C4-2B (cell line): ENCODE data around the gene MMP17.

Source experiments
- H3K27ac ChIP-seq: fragments of 450-650 bp; 2 replicates; pipeline ENCODE4 v1.5.1; 2017
- ZFX ChIP-seq: fragments of 450-650 bp; IDR thresholded peaks from 2 replicates; pipeline ENCODE4 v1.6.1; 2017
- TF ChIP-seq, protein P1 (sequence below): fragments of 450-650 bp; conservative IDR thresholded peaks from 2 replicates; pipeline ENCODE4 v1.5.1; 2017; ENCODE audit warnings: mild to moderate bottlenecking

The MMP17 gene

DNA sequence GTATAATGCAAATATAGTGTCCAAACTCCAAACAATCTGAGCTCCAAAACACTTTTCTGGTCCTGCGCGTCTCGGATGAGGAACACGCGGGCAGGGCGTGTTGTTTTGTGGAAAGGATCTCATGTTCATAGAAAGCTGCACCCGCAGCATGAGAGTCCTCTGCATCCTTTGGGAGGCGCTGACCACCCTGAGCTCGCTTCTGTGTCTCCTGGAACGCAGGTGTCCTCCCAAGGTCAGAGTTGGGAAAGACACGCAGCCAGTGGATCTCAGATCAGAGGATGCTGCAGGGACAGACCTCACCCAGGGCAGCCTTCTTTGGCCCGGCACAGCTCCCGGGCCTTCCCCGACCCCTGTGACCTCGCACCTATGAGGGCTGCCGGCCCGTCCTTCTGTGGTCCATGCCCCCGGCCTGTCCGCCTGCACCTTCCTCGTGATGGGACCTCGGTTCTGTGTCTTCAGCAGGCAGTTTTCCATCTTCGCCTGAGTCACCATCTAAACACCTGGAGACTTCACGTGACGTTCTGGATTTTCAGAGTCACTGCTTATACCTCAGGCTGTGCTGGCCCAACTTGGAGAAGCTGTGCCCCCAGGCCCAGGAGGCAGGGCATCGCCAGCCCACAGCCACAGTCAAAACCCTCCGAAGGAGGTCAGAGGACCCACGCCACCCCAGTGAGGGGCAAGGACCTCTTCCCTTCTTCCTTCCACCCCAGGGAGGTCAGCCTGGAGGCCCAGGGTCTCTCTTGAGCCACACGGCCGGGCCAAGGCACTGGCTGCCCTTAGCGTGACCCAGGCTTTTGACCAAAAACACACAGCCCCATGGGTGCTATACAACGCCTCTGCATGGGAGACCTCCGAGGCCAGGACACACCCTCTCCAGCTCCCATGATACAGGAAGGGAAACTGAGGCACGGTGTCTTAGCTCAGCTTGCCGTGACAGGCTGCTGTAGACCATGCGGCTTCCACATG is 25.9 kb downstream of the MMP17 start:
- TF ChIP-seq, protein P1, sequence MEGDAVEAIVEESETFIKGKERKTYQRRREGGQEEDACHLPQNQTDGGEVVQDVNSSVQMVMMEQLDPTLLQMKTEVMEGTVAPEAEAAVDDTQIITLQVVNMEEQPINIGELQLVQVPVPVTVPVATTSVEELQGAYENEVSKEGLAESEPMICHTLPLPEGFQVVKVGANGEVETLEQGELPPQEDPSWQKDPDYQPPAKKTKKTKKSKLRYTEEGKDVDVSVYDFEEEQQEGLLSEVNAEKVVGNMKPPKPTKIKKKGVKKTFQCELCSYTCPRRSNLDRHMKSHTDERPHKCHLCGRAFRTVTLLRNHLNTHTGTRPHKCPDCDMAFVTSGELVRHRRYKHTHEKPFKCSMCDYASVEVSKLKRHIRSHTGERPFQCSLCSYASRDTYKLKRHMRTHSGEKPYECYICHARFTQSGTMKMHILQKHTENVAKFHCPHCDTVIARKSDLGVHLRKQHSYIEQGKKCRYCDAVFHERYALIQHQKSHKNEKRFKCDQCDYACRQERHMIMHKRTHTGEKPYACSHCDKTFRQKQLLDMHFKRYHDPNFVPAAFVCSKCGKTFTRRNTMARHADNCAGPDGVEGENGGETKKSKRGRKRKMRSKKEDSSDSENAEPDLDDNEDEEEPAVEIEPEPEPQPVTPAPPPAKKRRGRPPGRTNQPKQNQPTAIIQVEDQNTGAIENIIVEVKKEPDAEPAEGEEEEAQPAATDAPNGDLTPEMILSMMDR, result no peak
- no peak for TF ChIP-seq ZFX
- H3K27ac ChIP-seq, result no peak overlapping the region

DNA sequence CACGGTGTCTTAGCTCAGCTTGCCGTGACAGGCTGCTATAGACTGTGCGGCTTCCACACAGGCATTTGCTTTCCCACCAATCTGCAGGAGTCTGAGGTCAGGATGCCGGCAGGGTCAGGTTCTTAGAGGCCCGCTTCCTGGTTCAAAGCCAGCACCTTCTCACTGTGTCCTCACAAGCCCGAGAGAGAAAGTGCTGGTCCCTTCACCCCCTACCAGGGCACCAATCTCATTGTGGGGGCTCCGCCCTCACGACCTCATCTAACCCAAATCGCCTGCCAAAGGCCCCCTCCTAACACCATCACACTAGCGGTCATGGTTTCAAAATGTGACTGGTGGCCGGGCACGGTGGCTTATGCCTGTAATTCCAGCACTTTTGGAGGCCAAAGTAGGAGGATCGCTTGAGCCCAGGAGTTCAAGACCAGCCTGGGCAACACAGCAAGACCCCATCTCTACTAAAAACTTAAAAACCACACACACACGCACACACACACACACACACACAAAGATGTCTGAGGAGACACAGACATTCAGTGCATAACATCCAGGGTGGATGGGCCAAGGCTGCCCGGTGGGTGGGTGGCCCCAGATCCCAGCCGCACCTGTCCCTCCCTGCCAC is 26.8 kb downstream of the MMP17 start:
- TF ChIP-seq, protein P1, result no peak
- no peak for TF ChIP-seq ZFX
- no peak overlapping the region for H3K27ac ChIP-seq

DNA sequence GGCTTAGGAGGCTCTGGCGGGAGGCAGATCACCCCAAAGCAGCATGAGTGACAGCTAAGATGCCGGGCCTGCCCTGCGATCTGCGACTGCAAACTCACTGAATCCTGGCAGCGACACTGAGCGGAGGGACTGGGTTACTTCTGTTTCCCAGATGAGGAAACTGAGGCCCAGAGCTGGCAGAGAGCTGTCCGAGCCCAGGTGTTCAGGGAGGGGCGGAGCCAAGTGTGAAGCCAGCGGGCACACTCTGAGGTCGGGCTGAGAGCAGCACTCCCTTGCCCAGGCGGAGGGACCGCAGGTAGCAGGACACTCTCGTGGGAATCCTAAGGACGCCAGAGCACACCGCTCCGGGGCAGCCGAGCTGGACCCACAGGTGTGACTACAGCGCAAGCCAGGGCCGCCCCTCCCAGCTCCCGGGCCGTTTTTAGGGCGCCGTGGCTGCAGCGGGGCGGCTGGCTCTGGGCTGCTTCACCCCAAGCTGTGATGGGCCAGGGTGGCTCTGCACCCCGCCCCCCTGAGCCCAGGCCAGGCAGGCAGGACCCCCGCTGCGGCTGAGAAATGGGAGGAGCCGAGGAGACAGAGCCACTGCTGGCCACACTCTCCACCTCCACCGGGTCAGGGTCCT is 27.4 kb downstream of the MMP17 start:
- no peak overlapping the region for H3K27ac ChIP-seq
- TF ChIP-seq, protein P1, result no peak
- TF ChIP-seq ZFX, result no peak

DNA sequence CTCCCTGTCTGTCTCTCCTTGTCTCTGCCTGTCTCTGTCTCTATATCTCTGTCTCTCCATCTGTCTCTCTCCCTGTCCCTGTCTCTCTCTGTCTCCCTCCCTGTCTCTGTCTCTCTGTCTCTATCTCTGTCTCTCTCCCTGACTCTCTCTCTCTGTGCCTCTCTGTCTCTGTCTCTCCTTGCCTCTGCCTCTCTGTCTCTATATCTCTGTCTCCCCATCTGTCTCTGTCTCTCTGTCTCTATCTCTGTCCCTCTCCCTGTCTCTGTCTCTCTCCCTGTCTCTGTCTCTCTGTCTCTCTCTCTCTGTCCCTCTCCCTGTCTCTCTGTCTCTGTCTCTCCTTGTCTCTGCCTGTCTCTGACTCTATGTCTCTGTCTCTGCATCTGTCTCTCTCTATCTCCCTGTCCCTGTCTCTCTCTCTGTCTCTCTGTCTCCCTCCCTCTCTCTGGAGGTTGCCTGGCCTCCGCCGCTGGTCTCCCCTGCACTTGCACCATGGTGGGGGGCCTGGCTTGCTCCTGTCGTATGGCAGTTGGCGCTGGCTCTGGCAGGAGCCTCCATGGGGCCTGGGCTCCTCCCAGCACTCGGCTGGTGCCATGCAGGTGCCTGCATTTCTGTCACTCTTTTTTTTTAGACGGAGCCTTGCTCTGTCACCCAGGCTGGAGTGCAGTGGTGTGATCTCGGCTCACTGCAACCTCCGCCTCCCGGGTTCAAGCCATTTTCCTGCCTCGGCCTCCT is 28.3 kb downstream of the MMP17 start:
- no peak overlapping the region for H3K27ac ChIP-seq
- no peak for TF ChIP-seq ZFX
- TF ChIP-seq, protein P1, result no peak

DNA sequence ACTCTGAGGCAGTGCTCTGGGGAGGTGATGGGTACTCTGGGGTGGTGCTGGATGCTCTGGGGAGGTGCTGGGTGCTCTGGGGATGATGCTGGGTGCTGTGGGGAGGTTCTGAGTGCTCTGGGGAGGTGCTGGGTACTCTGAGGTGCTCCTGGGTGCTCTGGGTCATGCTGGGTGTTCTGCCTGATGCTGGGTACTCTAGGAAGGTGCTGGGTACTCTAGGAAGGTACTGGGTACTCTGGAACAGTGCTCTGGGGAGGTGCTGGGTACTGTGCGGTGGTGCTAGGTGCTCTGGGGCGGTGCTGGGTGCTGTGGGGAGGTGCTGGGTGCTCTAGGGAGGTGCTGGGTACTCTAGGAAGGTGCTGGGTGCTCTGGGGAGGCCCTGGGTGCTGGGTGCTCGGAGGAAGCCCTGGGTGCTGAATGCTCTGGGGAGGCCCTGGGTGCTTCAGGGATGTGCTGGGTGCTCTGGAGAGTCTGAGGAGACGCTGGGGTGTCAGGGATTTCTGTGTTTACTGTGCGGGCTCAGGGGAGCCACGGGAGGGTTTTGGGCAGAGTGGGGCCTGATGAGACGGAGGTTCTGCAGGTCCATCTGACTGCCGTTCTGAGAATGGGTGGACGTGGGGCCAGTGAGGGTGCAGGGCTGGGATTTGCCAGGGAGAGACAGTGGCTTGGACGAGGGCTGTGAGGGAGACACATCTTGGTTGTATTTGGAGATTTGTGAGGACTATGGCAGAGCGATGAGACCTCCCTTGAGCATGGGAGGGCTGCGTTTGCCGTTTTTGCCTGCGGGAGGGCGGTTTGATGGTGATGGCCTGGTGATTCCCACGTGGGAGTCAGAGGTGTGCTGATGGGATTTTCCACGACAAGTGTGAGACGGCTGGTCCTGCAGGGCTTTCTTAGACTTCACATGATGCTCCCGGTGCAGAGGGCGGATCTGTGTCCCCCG is 30.0 kb downstream of the MMP17 start:
- no peak overlapping the region for H3K27ac ChIP-seq
- TF ChIP-seq, protein P1, result no peak
- no peak for TF ChIP-seq ZFX

DNA sequence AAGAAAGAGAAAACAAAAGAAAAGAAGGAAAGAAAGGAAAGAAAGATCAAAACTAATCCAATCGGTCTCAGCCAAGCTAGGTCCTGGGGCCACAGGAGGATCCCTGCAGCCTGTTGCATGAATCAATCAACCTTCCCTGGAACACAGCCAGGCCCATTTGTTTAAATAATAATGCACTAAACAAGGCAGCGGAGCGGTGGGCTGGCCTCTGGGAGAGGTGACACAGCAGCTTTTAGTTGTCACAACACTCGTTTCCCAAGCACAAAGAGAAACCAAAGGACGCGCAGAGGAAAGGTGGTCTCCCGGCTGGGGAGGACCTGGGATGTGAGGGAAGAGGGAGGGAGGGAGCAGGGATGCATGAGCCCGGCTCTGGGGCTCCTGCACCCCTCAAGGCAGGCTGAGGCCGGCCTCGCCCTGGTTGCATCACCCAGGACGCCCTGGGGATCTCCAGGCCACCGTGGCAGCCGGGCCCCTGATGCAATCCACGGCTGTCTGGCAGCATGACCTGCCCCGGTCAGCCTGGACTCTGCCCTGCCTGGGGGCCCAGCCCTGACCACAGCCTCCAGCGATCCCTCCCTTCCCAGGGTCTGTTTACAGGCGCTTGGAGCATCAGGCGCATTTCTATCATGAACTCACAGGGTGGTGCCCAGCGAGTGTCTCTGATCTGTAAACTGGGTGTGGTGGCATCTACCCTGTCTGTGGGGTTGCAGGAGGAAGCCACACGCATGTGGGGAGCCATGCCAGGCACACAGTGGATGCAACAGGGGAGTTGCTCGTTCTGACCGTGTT is 32.5 kb downstream of the MMP17 start:
- no peak overlapping the region for H3K27ac ChIP-seq
- no peak for TF ChIP-seq ZFX
- TF ChIP-seq, protein P1, result no peak
